Liver (tissue), 9 donors: ENCODE data around the gene RPL5. TPM values are rescaled to one million over a fixed set of nuclear protein-coding genes. Genes with fewer than 3 reads are reported as not detected.

ENCODE experiments used
- DNase-seq: peaks from one replicate; pipeline ENCODE4 v3.0.0-alpha.2; 2017; ENCODE audit warnings: low spot score
- H3K27ac ChIP-seq, 2 donors: one replicate each; pipeline ENCODE4 v1.7.0; 2013; ENCODE audit warnings: inconsistent platforms in 2 of 2, low read length in 2 of 2, control low read depth in 1 of 2, low read depth in 1 of 2, mild to moderate bottlenecking in 1 of 2
- H3K27me3 ChIP-seq, 4 donors: one replicate each; pipeline versions ENCODE4 v1.6.1 to v1.7.0; 2013; ENCODE audit warnings: low read length in 3 of 4, inconsistent platforms in 1 of 4, mild to moderate bottlenecking in 1 of 4, moderate library complexity in 1 of 4; ENCODE audit not compliant: control insufficient read depth in 4 of 4, insufficient read depth in 4 of 4
- H3K36me3 ChIP-seq, 4 donors: one replicate each; pipeline versions ENCODE4 v1.6.1 to v1.7.0; 2013; ENCODE audit warnings: low read length in 3 of 4, mild to moderate bottlenecking in 3 of 4, low read depth in 1 of 4, moderate library complexity in 1 of 4; ENCODE audit not compliant: control insufficient read depth in 4 of 4, insufficient read depth in 3 of 4
- H3K4me1 ChIP-seq, 4 donors: one replicate each; pipeline versions ENCODE4 v1.6.1 to v1.7.0; 2013; ENCODE audit warnings: low read length in 3 of 4, mild to moderate bottlenecking in 3 of 4, moderate library complexity in 1 of 4; ENCODE audit not compliant: control insufficient read depth in 4 of 4, insufficient read depth in 4 of 4
- H3K4me3 ChIP-seq, 3 donors: one replicate each; pipeline versions ENCODE4 v1.6.1 to v1.7.0; 2013; ENCODE audit warnings: low read length in 3 of 3, control low read depth in 1 of 3, low read depth in 1 of 3, mild to moderate bottlenecking in 1 of 3
- H3K9ac ChIP-seq, 2 donors: one replicate each; pipeline ENCODE4 v1.7.0; 2013; ENCODE audit warnings: low read length in 2 of 2, mild to moderate bottlenecking in 2 of 2, moderate library complexity in 2 of 2, control low read depth in 1 of 2, low read depth in 1 of 2
- H3K9me3 ChIP-seq, 4 donors: one replicate each; pipeline versions ENCODE4 v1.6.1 to v1.7.0; 2013; ENCODE audit warnings: low read length in 3 of 4; ENCODE audit not compliant: control insufficient read depth in 4 of 4
- ATF3 ChIP-seq: IDR thresholded peaks from 2 replicates; pipeline ENCODE4 v1.6.1; 2016; ENCODE audit warnings: antibody characterized with exemption
- CTCF ChIP-seq: fragments of 150-350 bp; IDR thresholded peaks from 2 replicates; pipeline ENCODE4 v1.5.1; 2017; ENCODE audit warnings: improper control_type of control experiment, low read depth, low read length; ENCODE audit not compliant: missing input control
- EGR1 ChIP-seq, 2 donors: IDR thresholded peaks; 2 replicates each; pipeline ENCODE4 v1.6.1; 2016 to 2018; ENCODE audit warnings: antibody characterized with exemption in 2 of 2, low read depth in 2 of 2
- FOXA1 ChIP-seq: IDR thresholded peaks from 2 replicates; pipeline ENCODE4 v1.6.1; 2016; ENCODE audit warnings: antibody characterized with exemption
- FOXA2 ChIP-seq: IDR thresholded peaks from 2 replicates; pipeline ENCODE4 v1.6.1; 2016; ENCODE audit warnings: antibody characterized with exemption
- GABPA ChIP-seq, 2 donors: IDR thresholded peaks in 1 of 2; conservative IDR thresholded peaks in 1 of 2; 2 replicates each; pipeline ENCODE4 v1.6.1; 2016; ENCODE audit warnings: antibody characterized with exemption in 2 of 2, mild to moderate bottlenecking in 1 of 2, moderate library complexity in 1 of 2
- HNF4A ChIP-seq, 2 donors: conservative IDR thresholded peaks; 2 replicates each; pipeline ENCODE4 v1.6.1; 2016; ENCODE audit warnings: antibody characterized with exemption in 2 of 2, mild to moderate bottlenecking in 2 of 2
- JUND ChIP-seq, 2 donors: IDR thresholded peaks; 2 replicates each; pipeline ENCODE4 v1.6.1; 2016; ENCODE audit warnings: antibody characterized with exemption in 2 of 2
- MAX ChIP-seq: IDR thresholded peaks from 2 replicates; pipeline ENCODE4 v1.6.1; 2016; ENCODE audit warnings: antibody characterized with exemption
- REST ChIP-seq: IDR thresholded peaks from 2 replicates; pipeline ENCODE4 v1.6.1; 2016; ENCODE audit warnings: antibody characterized with exemption, mild to moderate bottlenecking
- SP1 ChIP-seq: IDR thresholded peaks from 2 replicates; pipeline ENCODE4 v1.6.1; 2018; ENCODE audit warnings: antibody characterized with exemption, mild to moderate bottlenecking
- TAF1 ChIP-seq: conservative IDR thresholded peaks from 2 replicates; pipeline ENCODE4 v1.6.1; 2016; ENCODE audit warnings: antibody characterized with exemption, mild to moderate bottlenecking
- YY1 ChIP-seq: IDR thresholded peaks from 2 replicates; pipeline ENCODE4 v1.6.1; 2016; ENCODE audit warnings: antibody characterized with exemption, mild to moderate bottlenecking
- ZBTB33 ChIP-seq: IDR thresholded peaks from 2 replicates; pipeline ENCODE4 v1.6.1; 2016; ENCODE audit warnings: antibody characterized with exemption
- WGBS: extraction: QIAGEN DNeasy Blood & Tissue Kit; methylation state at CpG from one replicate; pipeline ENCODE4 v1.1.7; 2013; 5-methylcytosine and 5-hydroxymethylcytosine counted together
- polyA plus RNA-seq, 2 donors: library from polyadenylated mRNA; stranded (reverse) in 1 of 2; unstranded in 1 of 2; fragments of 200-250 nt in 1 of 2; fragments of >200 nt in 1 of 2; fragmentation: Nextera tagmentation in 1 of 2; extraction: Ambion mirVana in 1 of 2; gene quantifications; one replicate each; pipeline versions ENCODE4 v1.2.1 to v1.2.3, GENCODE V29; 2013 to 2015
- total RNA-seq, 2 donors: library from RNA; depleted of rRNA; stranded (reverse); fragments of >200 nt; gene quantifications; one replicate each; pipeline ENCODE4 v1.2.3, GENCODE V29; 2014
- donor health status: healthy.
- donor health status: healthy.
- donor health status: healthy.
- donor health status: healthy.
- donor health status: healthy.

The RPL5 gene
- total and polyA plus RNA-seq, 4 donors = 336 to 765 (median 401) TPM

- Histone ChIP-seq H3K9ac (no peak overlapping the region), H3K36me3 (no peaks in the 10 kb centered on the region), H3K27ac (no peak overlapping the region), H3K9me3 (no peaks in the 10 kb centered on the region), H3K4me3 (no peak overlapping the region), H3K4me1 (no peaks in the 10 kb centered on the region), H3K27me3 (no peaks in the 10 kb centered on the region)
- TF ChIP-seq GABPA (IDR thresholded peaks at IDR 0.05 in 1 of 2, conservative IDR thresholded peaks at IDR 0.05 in 1 of 2) = no peak
- TF ChIP-seq ZBTB33 = no peak
- DNase-seq = no peak
Observed at GRCh38 chr1:92808381-92808780, 23.5 kb upstream of the RPL5 start.

GRCh38 chr1:92816732-92817131 is 15.1 kb upstream of the RPL5 start:
- Histone ChIP-seq H3K27me3 (no peaks in the 10 kb centered on the region), H3K27ac (no peak overlapping the region), H3K36me3 (no peaks in the 10 kb centered on the region), H3K9me3 (no peaks in the 10 kb centered on the region), H3K4me3 (no peak overlapping the region), H3K9ac (no peak overlapping the region), H3K4me1 (peaks cover 0 to 12% (median 3%) of the 10 kb centered on the region in 4 donors)
- TF ChIP-seq ATF3 (no peak), MAX (no peak), FOXA2 (no peak), JUND (IDR thresholded peaks at IDR 0.05) (no peak), REST (no peak), CTCF (no peak), ZBTB33 (no peak), EGR1 (IDR thresholded peaks at IDR 0.05; ENCODE audit: low read depth in 2 of 2) (no peak), HNF4A (conservative IDR thresholded peaks at IDR 0.05) (no peak), SP1 (no peak), TAF1 (no peak), YY1 (no peak), FOXA1 (no peak)
- 77% methylated on average over 2 of the region's 2 CpGs for WGBS
- no peak for DNase-seq
